ENCODE measurements around the gene TPST1. TPM values are rescaled to one million over a fixed set of nuclear protein-coding genes. Genes with fewer than 3 reads are reported as not detected.

TPST1 gene
- total RNA-seq, 1 experiment from 2014 or later, result 5.6 TPM

Small RNA genes within 50 kb of the gene (small RNA-seq; reads per million reads assigned to genes)
- 0 reads per million in 2 experiments for gene RNU6-313P

Other genes starting within 250 kb of the TPST1 start
- gene GUSB, start 223.1 kb upstream of the TPST1 start, total RNA-seq (2014; rRNA removed; shearing (Covaris generic)), result 25.6 and 33.6 TPM in 2 replicates
- 12.6 and 16.1 TPM in 2 replicates for gene ASL, start 129.5 kb upstream of the TPST1 start, total RNA-seq (2014; rRNA removed; shearing (Covaris generic))
- 26.6 and 33.7 TPM in 2 replicates for gene CRCP, start 90.5 kb upstream of the TPST1 start, total RNA-seq (2014; rRNA removed; shearing (Covaris generic))